K562 (cell line): ENCODE measurements around the gene MYH6. TPM values are rescaled to one million over a fixed set of nuclear protein-coding genes. Genes with fewer than 3 reads are reported as not detected.

Experiments used
- ATAC-seq: fragments of 200-7000 bp; cut with Tn5 transposase; 3 replicates; pipeline ENCODE4 v1.9.1; 2020; ENCODE audit warnings: moderate library complexity
- BruUV-seq: library from RNA; stranded (reverse); fragments of 400-500 nt; replicated peaks from 2 replicates; lab custom pipeline; 2021; lab: Mats Ljungman, UMichigan
- CTCF ChIA-PET: fragments of 300-600 bp; formaldehyde crosslinking; extraction: SDS; loops from one replicate; lab custom pipeline; 2021; ENCODE audit warnings: low intra/inter-chr PET ratio; lab: Yijun Ruan, JAX
- POLR2A ChIA-PET: fragments of 300-600, 350-650 bp; sonication (Branson Sonifier 250); formaldehyde crosslinking; extraction: SDS; loops from one replicate; lab custom pipeline; 2021; ENCODE audit warnings: antibody characterized with exemption, inconsistent platforms; lab: Yijun Ruan, JAX
- DNase-seq, 4 experiments: peaks; one replicate each; pipeline versions ENCODE4 v3.0.0 to v3.0.0-alpha.2; 2011 to 2018; ENCODE audit warnings: low spot score in 3 of 4, mixed read lengths in 3 of 4; ENCODE audit errors: extremely low read depth in 1 of 4
- FAIRE-seq: peaks from 2 replicates; lab custom pipeline; 2011; peaks lifted over from hg19 to GRCh38; lab: Jason Lieb, UNC
- H2AFZ ChIP-seq: 2 replicates; pipeline ENCODE4 v1.6.0; 2011; ENCODE audit warnings: low read depth, low read length, control low read depth, inconsistent platforms
- H3K27ac ChIP-seq: fragments of 200-600 bp; 3 replicates; pipeline ENCODE4 v1.8.0; 2011; ENCODE audit warnings: low read depth, mild to moderate bottlenecking, control low read depth, inconsistent platforms, low read length, moderate library complexity, mixed read lengths; ENCODE audit errors: extremely low read depth
- H3K27me3 ChIP-seq, 2 experiments: fragments of 300-600 bp in 1 of 2; 2 replicates in 1 of 2; 3 replicates in 1 of 2; pipeline versions ENCODE4 v1.6.0 to v1.8.0; 2011; ENCODE audit warnings: inconsistent platforms in 2 of 2, low read length in 2 of 2, mild to moderate bottlenecking in 1 of 2, mixed read lengths in 1 of 2, moderate library complexity in 1 of 2; ENCODE audit not compliant: control insufficient read depth in 2 of 2, insufficient read depth in 2 of 2
- H3K36me3 ChIP-seq: fragments of 300-600 bp; 3 replicates; pipeline ENCODE4 v1.8.0; 2011; ENCODE audit warnings: mild to moderate bottlenecking, low read length, inconsistent platforms; ENCODE audit not compliant: control insufficient read depth, insufficient read depth
- H3K4me1 ChIP-seq, 2 experiments: fragments of 200-600 bp in 1 of 2; replicated peaks in 1 of 2; 2 replicates in 1 of 2; 3 replicates in 1 of 2; pipeline versions ENCODE4 v1.5.1 to v1.8.0; 2011; ENCODE audit warnings: inconsistent platforms in 2 of 2, low read length in 2 of 2, mild to moderate bottlenecking in 1 of 2, mixed read lengths in 1 of 2, moderate library complexity in 1 of 2; ENCODE audit not compliant: control insufficient read depth in 2 of 2, insufficient read depth in 2 of 2
- H3K4me2 ChIP-seq: 2 replicates; pipeline ENCODE4 v1.6.1; 2011; ENCODE audit warnings: low read length, control low read depth, inconsistent platforms, mixed read lengths; ENCODE audit not compliant: insufficient read depth
- H3K4me3 ChIP-seq: fragments of 200-600 bp; sonication (generic), shearing (Covaris generic); 2 replicates; pipeline ENCODE4 v1.5.1; 2016; ENCODE audit warnings: control low read depth, inconsistent platforms
- H3K79me2 ChIP-seq: fragments of 200-600 bp; 3 replicates; pipeline ENCODE4 v1.8.0; 2011; ENCODE audit warnings: low read length, inconsistent platforms; ENCODE audit not compliant: control insufficient read depth, insufficient read depth
- H3K9ac ChIP-seq, 2 experiments: 2 replicates each; pipeline versions ENCODE4 v1.6.0 to v1.6.1; 2011; ENCODE audit warnings: low read depth in 2 of 2, low read length in 2 of 2, control low read depth in 1 of 2, inconsistent platforms in 1 of 2, mild to moderate bottlenecking in 1 of 2, mixed read lengths in 1 of 2; ENCODE audit not compliant: insufficient read depth in 1 of 2
- H3K9me1 ChIP-seq: one replicate; pipeline ENCODE4 v1.6.0; 2011; ENCODE audit warnings: inconsistent platforms, mild to moderate bottlenecking, low read length, moderate library complexity; ENCODE audit not compliant: control insufficient read depth, insufficient read depth
- H3K9me3 ChIP-seq: replicated peaks from 2 replicates; pipeline ENCODE4 v1.5.1; 2011; ENCODE audit warnings: low read depth, low read length, inconsistent platforms; ENCODE audit not compliant: control insufficient read depth, insufficient read depth
- H4K20me1 ChIP-seq: replicated peaks from 2 replicates; pipeline ENCODE4 v1.6.1; 2011; ENCODE audit warnings: low read length, inconsistent platforms, mixed read lengths; ENCODE audit not compliant: control insufficient read depth, insufficient read depth
- BRF2 ChIP-seq: IDR thresholded peaks from 3 replicates; pipeline ENCODE4 v1.6.1; 2011; ENCODE audit warnings: borderline replicate concordance, mild to moderate bottlenecking; ENCODE audit not compliant: insufficient read length, insufficient read depth
- KLF13 ChIP-seq: fragments of 450-650 bp; IDR thresholded peaks from 2 replicates; pipeline ENCODE4 v1.6.1; 2016; ENCODE audit warnings: missing genetic modification characterization, low read depth, mild to moderate bottlenecking, missing compliant biosample characterization, moderate library complexity, borderline replicate concordance
- MCM5 ChIP-seq: fragments of 450-650 bp; IDR thresholded peaks from 2 replicates; pipeline ENCODE4 v1.6.1; 2016; ENCODE audit warnings: low read depth
- TEAD1 ChIP-seq, 2 experiments: fragments of 450-650 bp in 1 of 2; sonication (generic) in 1 of 2; formaldehyde crosslinking; IDR thresholded peaks; 2 replicates each; pipeline versions ENCODE4 v1.4.0 to v1.8.0; 2020 to 2022; ENCODE audit warnings: mild to moderate bottlenecking in 2 of 2, missing genetic modification reagents in 1 of 2
- TRIM25 ChIP-seq: fragments of 450-650 bp; IDR thresholded peaks from 2 replicates; pipeline ENCODE4 v1.7.0; 2016; ENCODE audit warnings: borderline replicate concordance
- ZBTB40 ChIP-seq, 2 experiments: fragments of 450-650 bp in 1 of 2; sonication (generic) in 1 of 2; formaldehyde crosslinking in 1 of 2; IDR thresholded peaks; 2 replicates each; pipeline versions ENCODE4 v1.7.1 to v1.9.0; 2016 to 2022; ENCODE audit warnings: inconsistent platforms in 1 of 2, mild to moderate bottlenecking in 1 of 2, missing genetic modification reagents in 1 of 2
- ZNF395 ChIP-seq: fragments of 200-800 bp; sonication (Bioruptor generic); IDR thresholded peaks from 2 replicates; pipeline ENCODE4 v1.6.1; 2017; ENCODE audit warnings: missing genetic modification characterization, missing compliant biosample characterization
- WGBS: fragments of 100-300 bp; shearing (Covaris generic); methylation state at CpG from one replicate; pipeline ENCODE4 v1.1.6; 2016; ENCODE audit warnings: low coverage, mixed read lengths; ENCODE audit not compliant: insufficient coverage; ENCODE audit errors: missing lambda C conversion rate; 5-methylcytosine and 5-hydroxymethylcytosine counted together
- in situ Hi-C: fragments of 300-500 bp; cut with MboI; formaldehyde crosslinking; loops from 4 replicates; pipeline ENCODE4 v1.15.0; 2018; ENCODE audit warnings: inconsistent platforms, mixed read lengths
- intact Hi-C: fragments of 100-400 bp; cut with micrococcal nuclease; formaldehyde crosslinking; loops from 2 replicates; pipeline ENCODE4 v1.14.2; 2022
- polyA plus RNA-seq, 8 experiments: library from polyadenylated mRNA; depleted of rRNA in 4 of 8; stranded (reverse) in 5 of 8; unstranded in 3 of 8; fragments of >200 nt; fragmentation: Nextera tagmentation in 2 of 8; fragmentation: Illumina TruSeq in 1 of 8; extraction: Ambion mirVana in 2 of 8; extraction: Trizol in 1 of 8; gene quantifications; 2 replicates each; pipeline versions ENCODE4 v1.2.1 to v1.2.3, GENCODE V29; 2011 to 2014; ENCODE audit warnings: inconsistent platforms in 1 of 8, missing spikeins in 1 of 8
- total RNA-seq, 7 experiments: library from RNA; depleted of rRNA in 6 of 7; stranded (reverse); fragments of >200 nt in 6 of 7; fragmentation: Illumina TruSeq in 2 of 7; extraction: Trizol in 2 of 7; gene quantifications; 2 replicates each; pipeline versions ENCODE4 v1.2.1 to v1.2.3, GENCODE V29; 2011 to 2021; ENCODE audit warnings: low replicate concordance in 1 of 7

MYH6 gene
- total and polyA plus RNA-seq, 9 of the 15 experiments (the other 6 are each of a cell fraction or from before 2014, with no cell fraction given) = not detected

GRCh38 chr14:23425169-23425568 is 17.1 kb upstream of the MYH6 start:
- ChIA-PET POLR2A (no interaction called here), CTCF (no interaction called here)
- intact Hi-C loops (no loop called here), in situ Hi-C loops (no loop called here)
- Histone ChIP-seq H3K4me2 (no peak overlapping the region), H2AFZ (no peak overlapping the region), H3K9me1 (no peaks in the 10 kb centered on the region), H3K79me2 (no peaks in the 10 kb centered on the region), H3K4me1 (no peaks in the 10 kb centered on the region; a peak in 1 of 5 replicates), H3K27ac (no peak overlapping the region), H3K9me3 (no peaks in the 10 kb centered on the region), H3K36me3 (no peaks in the 10 kb centered on the region), H3K9ac (no peak overlapping the region), H4K20me1 (no peaks in the 10 kb centered on the region), H3K4me3 (no peak overlapping the region), H3K27me3 (peaks cover 6 to 48% of the 10 kb centered on the region in 2 experiments; a peak in 4 of 5 replicates)
- DNase-seq (no peak), ATAC-seq (no peak), FAIRE-seq (no peak)
- WGBS = 0% methylated on average over 10 of the region's 10 CpGs
- no TSS peak for BruUV-seq
- TF ChIP-seq MCM5 = no peak
- TF ChIP-seq KLF13 = no peak
- no peak for TF ChIP-seq BRF2
- TF ChIP-seq TRIM25 = no peak
- no peak for TF ChIP-seq ZBTB40 (IDR thresholded peaks at IDR 0.05)
- TF ChIP-seq ZBTB40 (CRISPR knock-in tag; IDR thresholded peaks at IDR 0.05) = no peak
- no peak for TF ChIP-seq ZNF395 (CRISPR knock-in tag)
- no peak for TF ChIP-seq TEAD1 (CRISPR knock-in tag; IDR thresholded peaks at IDR 0.05)
